K562 treated with DMSO at 1 percent for 48 hours (cell line): Measurements from ENCODE around the gene ATP1B1. TPM values are rescaled to one million over a fixed set of nuclear protein-coding genes. Genes with fewer than 3 reads are reported as not detected.

Source experiments
- total RNA-seq: library from RNA; unstranded; fragments of 300-600 nt; gene quantifications from 2 replicates; pipeline ENCODE4 v1.2.3, GENCODE V29; 2022; ENCODE audit warnings: low replicate concordance; ENCODE audit errors: extremely low read depth

The ATP1B1 gene
- not detected in 2 replicates for total RNA-seq

DNA sequence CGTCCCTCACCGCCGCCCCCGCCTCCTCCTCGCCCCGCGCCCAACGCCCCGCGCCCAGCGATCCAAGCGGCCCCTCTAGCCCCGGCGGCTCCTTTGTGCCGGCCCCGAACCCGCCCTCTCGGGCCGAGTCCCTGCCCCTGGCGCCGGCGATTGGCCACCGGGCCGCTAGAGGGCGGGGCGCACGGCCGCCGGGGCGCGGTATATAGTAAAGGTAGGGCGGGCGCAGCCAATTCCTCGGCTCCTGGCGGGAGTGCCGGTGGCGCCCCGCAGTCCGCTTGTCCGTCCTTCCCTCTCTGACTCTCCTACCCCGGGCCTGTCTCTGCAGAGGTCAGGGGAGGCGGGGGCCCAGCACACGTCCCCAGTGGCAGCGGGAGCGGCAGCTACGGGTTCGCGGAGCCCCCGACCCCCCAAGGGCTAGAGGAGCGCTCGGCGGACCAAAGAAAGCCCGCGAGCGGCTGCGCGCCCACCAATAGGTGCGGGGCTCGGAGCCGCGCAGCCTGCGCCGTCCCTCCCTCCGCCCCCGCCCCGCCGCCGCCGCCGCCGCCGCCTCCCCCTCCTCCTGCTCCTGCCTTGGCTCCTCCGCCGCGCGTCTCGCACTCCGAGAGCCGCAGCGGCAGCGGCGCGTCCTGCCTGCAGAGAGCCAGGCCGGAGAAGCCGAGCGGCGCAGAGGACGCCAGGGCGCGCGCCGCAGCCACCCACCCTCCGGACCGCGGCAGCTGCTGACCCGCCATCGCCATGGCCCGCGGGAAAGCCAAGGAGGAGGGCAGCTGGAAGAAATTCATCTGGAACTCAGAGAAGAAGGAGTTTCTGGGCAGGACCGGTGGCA lies at the start of gene ATP1B1:
Gene ATP1B1, plus strand, starts transcription at position 596 of the 826 bp plus-strand sequence. Its CDS starts 140 bp downstream, at position 736.

